ENCODE data around the gene YBX3. TPM values are rescaled to one million over a fixed set of nuclear protein-coding genes. Genes with fewer than 3 reads are reported as not detected.

Gene YBX3
- total and polyA plus RNA-seq, 2 donors (not counting 1 experiment from before 2014, with no cell fraction given), result 60.8 to 191 TPM

GRCh38 chr12:10652192-10652591, 70.9 kb downstream of the YBX3 start:
- Histone ChIP-seq H3K79me2 (ENCODE audit: control insufficient read depth, insufficient read depth, low read length) (no peaks in the 10 kb centered on the region), H3K9me3 (ENCODE audit: control extremely low read depth in 1 of 3, control insufficient read depth in 2 of 3, insufficient read depth in 1 of 3, low read length in 2 of 3) (peaks cover 0 to 3% (median under 1%) of the 10 kb centered on the region in 3 donors), H3K27me3 (replicated peaks in 1 of 4; ENCODE audit: control extremely low read depth in 1 of 4, control insufficient read depth in 3 of 4, insufficient read depth in 4 of 4, low read length in 3 of 4) (no peaks in the 10 kb centered on the region), H3K36me3 (replicated peaks in 1 of 2; ENCODE audit: control extremely low read depth in 1 of 2, control insufficient read depth in 1 of 2, extremely low read depth in 1 of 2, insufficient read depth in 2 of 2, low read length in 1 of 2) (no peaks in the 10 kb centered on the region), H3K4me1 (ENCODE audit: control insufficient read depth in 2 of 2, insufficient read depth in 2 of 2, low read length in 2 of 2) (no peaks in the 10 kb centered on the region), H3K4me2 (replicated peaks; ENCODE audit: low read depth, low read length, poor library complexity, severe bottlenecking) (no peak overlapping the region), H3K9ac (ENCODE audit: low read length) (no peak overlapping the region), H2AFZ (ENCODE audit: insufficient read depth, low read depth, low read length, poor library complexity, severe bottlenecking) (no peak overlapping the region), H4K20me1 (ENCODE audit: control insufficient read depth, insufficient read depth, low read length, poor library complexity, severe bottlenecking) (no peaks in the 10 kb centered on the region), H3K4me3 (ENCODE audit: control extremely low read depth in 1 of 5, extremely low read depth in 1 of 5, insufficient read depth in 1 of 5, low read depth in 2 of 5, low read length in 4 of 5) (no peak overlapping the region), H3K27ac (ENCODE audit: low read length in 2 of 2) (no peak overlapping the region)
- TF ChIP-seq, protein P1, sequence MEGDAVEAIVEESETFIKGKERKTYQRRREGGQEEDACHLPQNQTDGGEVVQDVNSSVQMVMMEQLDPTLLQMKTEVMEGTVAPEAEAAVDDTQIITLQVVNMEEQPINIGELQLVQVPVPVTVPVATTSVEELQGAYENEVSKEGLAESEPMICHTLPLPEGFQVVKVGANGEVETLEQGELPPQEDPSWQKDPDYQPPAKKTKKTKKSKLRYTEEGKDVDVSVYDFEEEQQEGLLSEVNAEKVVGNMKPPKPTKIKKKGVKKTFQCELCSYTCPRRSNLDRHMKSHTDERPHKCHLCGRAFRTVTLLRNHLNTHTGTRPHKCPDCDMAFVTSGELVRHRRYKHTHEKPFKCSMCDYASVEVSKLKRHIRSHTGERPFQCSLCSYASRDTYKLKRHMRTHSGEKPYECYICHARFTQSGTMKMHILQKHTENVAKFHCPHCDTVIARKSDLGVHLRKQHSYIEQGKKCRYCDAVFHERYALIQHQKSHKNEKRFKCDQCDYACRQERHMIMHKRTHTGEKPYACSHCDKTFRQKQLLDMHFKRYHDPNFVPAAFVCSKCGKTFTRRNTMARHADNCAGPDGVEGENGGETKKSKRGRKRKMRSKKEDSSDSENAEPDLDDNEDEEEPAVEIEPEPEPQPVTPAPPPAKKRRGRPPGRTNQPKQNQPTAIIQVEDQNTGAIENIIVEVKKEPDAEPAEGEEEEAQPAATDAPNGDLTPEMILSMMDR (IDR thresholded peaks at IDR 0.05), result no peak
- no peak for TF ChIP-seq EZH2 (IDR thresholded peaks at IDR 0.05; ENCODE audit: borderline replicate concordance, insufficient read depth, low read depth, low read length, poor library complexity, severe bottlenecking)
- Mint-ChIP-seq H3K27me3 (peaks cover 8% of the 10 kb centered on the region), H3K9me3 (ENCODE audit: insufficient read depth) (peaks cover 7% of the 10 kb centered on the region), H3K4me3 (no peak overlapping the region), H3K4me1 (no peaks in the 10 kb centered on the region), H3K27ac (no peak overlapping the region)
- ATAC-seq (ENCODE audit: low read depth), result no peak
- no peak for DNase-seq
- ChIA-PET CTCF (no interaction called here), POLR2A (no interaction called here)
- intact Hi-C loops (cut with micrococcal nuclease), result no loop called here
- WGBS (ENCODE audit: insufficient coverage), result 100% methylated on average over 1 of the region's 3 CpGs

Other genes starting within 250 kb of the YBX3 start
- 0.54 and 0.73 TPM in 2 replicates for gene EIF2S3B, start 217.4 kb downstream of the YBX3 start, total RNA-seq
- 0.45 and 0.56 TPM in 2 replicates for gene EIF2S3B, start 217.4 kb downstream of the YBX3 start, polyA plus RNA-seq
- 16.0 and 19.1 TPM in 2 replicates for gene MAGOHB, start 109.7 kb downstream of the YBX3 start, total RNA-seq
- gene MAGOHB, start 109.7 kb downstream of the YBX3 start, polyA plus RNA-seq, result 8.1 and 13.1 TPM in 2 replicates
- gene STYK1, start 49.3 kb downstream of the YBX3 start, total RNA-seq, result not detected in 2 replicates
- not detected in 2 replicates for gene STYK1, start 49.3 kb downstream of the YBX3 start, polyA plus RNA-seq
- not detected in 2 replicates for gene TAS2R7, start 79.3 kb upstream of the YBX3 start, total RNA-seq
- not detected in 2 replicates for gene TAS2R7, start 79.3 kb upstream of the YBX3 start, polyA plus RNA-seq
- not detected in 2 replicates for gene TAS2R8, start 84.0 kb upstream of the YBX3 start, total RNA-seq
- 0.20 TPM in 1 of 2 replicates, not detected in the other for gene TAS2R8, start 84.0 kb upstream of the YBX3 start, polyA plus RNA-seq
- not detected in 2 replicates for gene TAS2R9, start 86.8 kb upstream of the YBX3 start, total RNA-seq
- gene TAS2R9, start 86.8 kb upstream of the YBX3 start, polyA plus RNA-seq, result not detected in 2 replicates
- 0.27 and 1.2 TPM in 2 replicates for gene TAS2R10, start 103.0 kb upstream of the YBX3 start, total RNA-seq
- gene TAS2R10, start 103.0 kb upstream of the YBX3 start, polyA plus RNA-seq, result not detected in 2 replicates
- gene PRR4, start 126.2 kb upstream of the YBX3 start, total RNA-seq, result 1.0 and 1.9 TPM in 2 replicates
- 1.8 and 4.0 TPM in 2 replicates for gene PRR4, start 126.2 kb upstream of the YBX3 start, polyA plus RNA-seq
- gene PRH1, start 160.9 kb upstream of the YBX3 start, total RNA-seq, result 33.6 and 39.7 TPM in 2 replicates
- 5.9 and 20.9 TPM in 2 replicates for gene PRH1, start 160.9 kb upstream of the YBX3 start, polyA plus RNA-seq
- gene TAS2R13, start 186.2 kb upstream of the YBX3 start, total RNA-seq, result 0.96 and 1.9 TPM in 2 replicates
- 0.06 TPM in 1 of 2 replicates, not detected in the other for gene TAS2R13, start 186.2 kb upstream of the YBX3 start, polyA plus RNA-seq
- gene PRH2, start 205.9 kb upstream of the YBX3 start, total RNA-seq, result not detected in 2 replicates
- gene PRH2, start 205.9 kb upstream of the YBX3 start, polyA plus RNA-seq, result 0.89 and 2.6 TPM in 2 replicates
- gene TAS2R14, start 215.9 kb upstream of the YBX3 start, total RNA-seq, result 1.4 and 3.4 TPM in 2 replicates
- gene TAS2R14, start 215.9 kb upstream of the YBX3 start, polyA plus RNA-seq, result 2.8 and 4.3 TPM in 2 replicates